Activated naive CD4-positive, alpha-beta T cell treated with anti-CD3 and anti-CD28 coated beads, Interleukin-2, amount 50 U/mL, for 72 hours (primary cell): ENCODE data around the gene RASSF4. TPM values are rescaled to one million over a fixed set of nuclear protein-coding genes. Genes with fewer than 3 reads are reported as not detected.

Experiments used
- ATAC-seq, 2 donors: fragments of 150-1000 bp; cut with Tn5 transposase; 2 replicates each; pipeline ENCODE4 v1.10.0; 2021; ENCODE audit warnings: mild to moderate bottlenecking in 2 of 2, moderate library complexity in 2 of 2
- DNase-seq, 2 donors: peaks; one replicate each; pipeline ENCODE4 v3.0.0; 2021 to 2022; ENCODE audit warnings: low spot score in 2 of 2
- H3K27ac Mint-ChIP-seq, 2 donors: one replicate each; pipeline ENCODE4 v1.8.0; 2022; ENCODE audit warnings: mild to moderate bottlenecking in 2 of 2, mixed read lengths in 2 of 2
- H3K36me3 Mint-ChIP-seq, 2 donors: one replicate each; pipeline ENCODE4 v1.8.0; 2022; ENCODE audit warnings: mixed read lengths in 2 of 2
- H3K9me3 Mint-ChIP-seq, 2 donors: one replicate each; pipeline ENCODE4 v1.8.0; 2022; ENCODE audit warnings: mixed read lengths in 2 of 2
- total RNA-seq, 2 donors: library from RNA; stranded (reverse); gene quantifications; one replicate each; pipeline ENCODE4 v1.2.3, GENCODE V29; 2022

The RASSF4 gene
- total RNA-seq, 2 donors from 2014 or later: 1.5 to 4.1 TPM

DNA sequence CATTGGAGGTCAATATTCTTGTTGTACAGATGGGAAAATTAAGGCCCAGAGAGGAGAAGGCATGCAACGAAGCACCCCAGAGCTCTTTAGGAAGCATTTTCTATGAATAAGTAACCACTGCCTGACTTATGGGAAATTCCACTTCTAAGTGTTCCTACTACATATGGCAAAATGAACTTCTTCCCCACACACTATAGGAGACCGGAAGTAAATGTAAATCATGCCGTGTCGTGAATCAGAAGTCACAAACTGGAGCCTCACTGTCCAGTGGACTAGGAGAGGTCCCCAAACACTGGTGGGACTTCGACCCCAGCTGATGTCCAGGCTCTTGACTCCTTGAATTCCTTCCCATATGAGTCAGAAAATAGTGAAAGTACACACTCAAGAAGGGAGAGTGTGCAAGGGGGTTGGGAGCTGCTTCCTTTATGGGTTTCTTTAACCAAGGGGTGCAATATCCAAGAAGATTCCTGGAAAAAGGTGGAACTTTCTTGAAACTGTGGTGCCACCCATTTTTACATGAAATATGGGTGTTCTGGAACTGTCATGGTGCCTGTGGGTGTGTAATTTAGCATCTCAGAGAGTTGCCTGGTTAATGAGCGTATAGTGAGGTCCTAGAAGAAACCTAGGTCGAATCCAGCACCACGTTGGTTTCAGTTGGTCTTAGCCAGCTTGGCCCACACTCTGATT, 6.7 kb downstream of the RASSF4 start:
- no peaks in the 10 kb centered on the region for H3K9me3 Mint-ChIP-seq
- no peak for DNase-seq
- ATAC-seq: peak in 1 of 2 donors; percentile 39
- H3K27ac Mint-ChIP-seq: peak overlapping the region in 1 of 2 donors; percentile 36
- H3K36me3 Mint-ChIP-seq: no peaks in the 10 kb centered on the region

GRCh38 chr10:44966816-44967509, 7.4 kb downstream of the RASSF4 start:
- H3K36me3 Mint-ChIP-seq: no peaks in the 10 kb centered on the region
- no peak for ATAC-seq
- no peak for DNase-seq
- no peak overlapping the region for H3K27ac Mint-ChIP-seq
- H3K9me3 Mint-ChIP-seq: no peaks in the 10 kb centered on the region

DNA sequence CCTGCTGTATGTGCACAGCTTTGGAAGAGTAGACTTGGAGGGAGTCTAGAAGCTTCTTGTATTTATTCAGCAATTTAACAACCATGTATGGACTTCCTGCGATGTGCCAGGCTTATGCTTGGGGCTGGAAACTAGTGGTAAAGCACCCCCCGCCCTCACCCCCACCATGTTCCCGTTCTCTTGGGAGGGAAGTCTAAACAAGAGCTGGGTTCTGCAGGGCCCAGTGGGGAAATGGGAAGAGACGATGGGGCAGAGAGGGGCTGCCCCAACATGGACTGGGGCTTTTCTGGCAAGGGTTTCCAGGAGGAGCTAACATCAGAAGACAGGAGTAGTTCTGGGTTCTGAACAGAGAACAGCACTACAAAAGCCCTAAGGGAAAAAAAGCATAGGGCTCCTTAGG, 8.0 kb downstream of the RASSF4 start:
- Mint-ChIP-seq H3K27ac (peak overlapping the region in 1 of 2 donors; percentile 2), H3K36me3 (no peaks in the 10 kb centered on the region), H3K9me3 (no peaks in the 10 kb centered on the region)
- peak; percentile 30 to 33 for ATAC-seq
- DNase-seq: no peak

GRCh38 chr10:44968091-44968490, 8.5 kb downstream of the RASSF4 start:
- H3K27ac Mint-ChIP-seq: peak overlapping the region in 1 of 2 donors; percentile 2
- ATAC-seq (peak; percentile 39 to 56), DNase-seq (no peak)
- H3K9me3 Mint-ChIP-seq: no peaks in the 10 kb centered on the region
- H3K36me3 Mint-ChIP-seq: no peaks in the 10 kb centered on the region

GRCh38 chr10:44968500-44969400, 9.1 kb downstream of the RASSF4 start:
- H3K36me3 Mint-ChIP-seq: no peaks in the 10 kb centered on the region
- peak overlapping the region in 1 of 2 donors; percentile 2 for H3K27ac Mint-ChIP-seq
- ATAC-seq: peak; percentile 27 to 34
- no peaks in the 10 kb centered on the region for H3K9me3 Mint-ChIP-seq
- no peak for DNase-seq

DNA sequence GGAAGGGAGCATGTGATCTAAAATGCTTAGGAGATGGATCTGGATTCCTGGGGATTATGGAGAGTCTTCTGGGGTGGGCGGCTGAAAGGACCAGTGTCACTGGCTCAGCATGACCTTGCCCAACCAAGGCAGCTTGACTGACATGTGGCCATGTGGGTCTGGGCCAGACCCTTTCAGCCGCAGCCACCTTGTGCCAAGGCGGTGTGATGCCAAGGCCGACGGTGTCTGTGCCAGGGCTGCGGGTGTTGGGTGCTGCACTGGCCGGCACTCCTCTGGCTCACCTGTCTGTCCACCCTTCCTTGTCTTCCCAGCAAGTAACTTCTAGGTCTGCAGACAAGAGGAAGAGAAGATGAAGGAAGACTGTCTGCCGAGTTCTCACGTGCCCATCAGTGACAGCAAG, 10.3 kb downstream of the RASSF4 start:
- H3K36me3 Mint-ChIP-seq: no peaks in the 10 kb centered on the region
- no peaks in the 10 kb centered on the region for H3K9me3 Mint-ChIP-seq
- no peak for ATAC-seq
- H3K27ac Mint-ChIP-seq: no peak overlapping the region
- DNase-seq: no peak

- no peaks in the 10 kb centered on the region for H3K9me3 Mint-ChIP-seq
- no peak overlapping the region for H3K27ac Mint-ChIP-seq
- ATAC-seq: no peak
- DNase-seq: no peak
- no peaks in the 10 kb centered on the region for H3K36me3 Mint-ChIP-seq
Measured at GRCh38 chr10:44970812-44971395, 11.3 kb downstream of the RASSF4 start.

DNA sequence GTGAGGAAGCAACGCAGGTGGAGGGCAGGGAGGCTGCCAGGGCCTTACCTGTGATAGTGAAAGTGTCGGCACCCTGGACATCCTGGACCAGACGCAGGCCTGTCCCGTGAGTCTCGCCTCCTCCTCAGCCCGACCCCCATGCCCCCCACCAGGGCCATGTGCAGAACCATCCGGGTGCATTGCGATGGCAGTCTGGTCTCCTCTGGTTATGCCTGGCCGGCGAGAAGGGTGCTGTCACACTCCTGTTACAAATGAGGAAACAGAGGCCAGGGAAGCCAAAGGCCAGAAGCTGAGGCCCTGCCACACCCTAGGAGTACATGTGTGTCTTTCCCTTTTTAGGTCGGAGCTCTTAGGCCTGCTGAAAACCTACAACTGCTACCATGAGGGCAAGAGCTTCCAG, 11.8 kb downstream of the RASSF4 start:
- ATAC-seq (no peak), DNase-seq (no peak)
- H3K9me3 Mint-ChIP-seq: no peaks in the 10 kb centered on the region
- no peaks in the 10 kb centered on the region for H3K36me3 Mint-ChIP-seq
- H3K27ac Mint-ChIP-seq: no peak overlapping the region

- H3K36me3 Mint-ChIP-seq: no peaks in the 10 kb centered on the region
- H3K27ac Mint-ChIP-seq: peak overlapping the region in 1 of 2 donors; percentile 68
- no peak for ATAC-seq
- DNase-seq: no peak
- H3K9me3 Mint-ChIP-seq: no peaks in the 10 kb centered on the region
Measured at GRCh38 chr10:44971935-44972757, 12.5 kb downstream of the RASSF4 start.

GRCh38 chr10:44972874-44973306, 13.3 kb downstream of the RASSF4 start:
- ATAC-seq (no peak), DNase-seq (no peak)
- no peaks in the 10 kb centered on the region for H3K36me3 Mint-ChIP-seq
- no peaks in the 10 kb centered on the region for H3K9me3 Mint-ChIP-seq
- H3K27ac Mint-ChIP-seq: no peak overlapping the region

GRCh38 chr10:44973323-44974081, 13.9 kb downstream of the RASSF4 start:
- peak in 1 of 2 donors; percentile 13 for ATAC-seq
- Mint-ChIP-seq H3K36me3 (no peaks in the 10 kb centered on the region), H3K9me3 (no peaks in the 10 kb centered on the region), H3K27ac (no peak overlapping the region)
- no peak for DNase-seq

- ATAC-seq (no peak), DNase-seq (no peak)
- Mint-ChIP-seq H3K36me3 (no peaks in the 10 kb centered on the region), H3K27ac (peak overlapping the region in 1 of 2 donors; percentile 64), H3K9me3 (no peaks in the 10 kb centered on the region)
Measured at GRCh38 chr10:44974082-44974627, 14.6 kb downstream of the RASSF4 start.

GRCh38 chr10:44974628-44975430, 15.2 kb downstream of the RASSF4 start:
- no peaks in the 10 kb centered on the region for H3K9me3 Mint-ChIP-seq
- peak; percentile 93 for ATAC-seq

More at GRCh38 chr10:44974628-44975430, 15.2 kb downstream of the RASSF4 start:
- H3K27ac Mint-ChIP-seq: peak overlapping the region in 1 of 2 donors; percentile 64
- H3K36me3 Mint-ChIP-seq: no peaks in the 10 kb centered on the region
- peak; percentile 75 to 85 for DNase-seq
